ENCODE data around the gene CXorf58.

The CXorf58 gene

GRCh38 chrX:23901060-23901459 lies 6.7 kb upstream of the CXorf58 start:
- DNase-seq = peak in 1 of 5 experiments; percentile 33

- DNase-seq = peak in 2 of 5 experiments; percentile 3 to 80
These were observed 6.0 kb upstream of the CXorf58 start for GRCh38 chrX:23901805-23902204.

DNA sequence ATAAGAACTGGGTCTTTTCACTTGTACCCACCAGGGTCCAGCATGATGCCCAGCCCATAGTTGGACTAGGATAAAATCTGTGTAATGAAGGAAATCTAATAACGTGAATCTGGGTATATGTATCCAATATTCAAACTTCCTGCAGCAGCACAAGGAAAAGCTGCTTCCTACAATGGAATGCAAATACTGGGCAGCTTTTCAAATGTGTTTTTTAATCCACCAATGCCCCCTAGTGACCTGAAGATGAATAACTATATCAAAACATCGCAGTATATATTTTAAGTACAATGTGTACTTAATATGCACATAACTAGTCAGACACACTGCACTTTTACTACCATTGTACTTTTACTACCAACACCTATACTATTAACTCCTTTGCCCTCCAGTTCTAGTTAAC lies 5.4 kb upstream of the CXorf58 start:
- DNase-seq = peak in 2 of 5 experiments; percentile 17 to 40

DNA sequence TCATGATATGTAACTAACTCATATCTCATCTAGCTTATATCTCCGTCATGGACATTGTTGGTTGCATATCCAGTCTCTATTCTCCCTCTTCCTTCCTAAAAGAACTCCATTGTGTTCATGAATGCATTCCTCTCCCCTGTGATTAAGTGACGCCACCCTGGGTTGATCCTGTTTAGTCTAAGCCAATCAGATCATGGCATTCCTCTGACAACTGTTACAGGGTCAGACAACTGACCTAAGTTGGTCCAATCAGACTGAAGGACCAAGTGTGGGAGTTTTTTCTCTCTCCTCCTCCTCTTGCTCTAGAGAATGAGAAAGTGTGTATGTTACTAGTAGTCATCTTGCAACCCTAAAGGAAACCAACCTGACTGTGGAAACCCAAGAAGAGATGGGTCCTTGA lies 3.7 kb upstream of the CXorf58 start:
- no peak for DNase-seq

GRCh38 chrX:23907111-23907497 lies 702 bp upstream of the CXorf58 start:
- peak in 1 of 5 experiments; percentile 23 for DNase-seq

- DNase-seq = peak in 1 of 5 experiments; percentile 11
These were observed 606 bp downstream of the CXorf58 start for GRCh38 chrX:23908219-23909004.

GRCh38 chrX:23911126-23911835 lies 3.5 kb downstream of the CXorf58 start:
- no peak for DNase-seq

GRCh38 chrX:23919148-23919547 lies 11.3 kb downstream of the CXorf58 start:
- no peak for DNase-seq

GRCh38 chrX:23919706-23920320 lies 12.0 kb downstream of the CXorf58 start:
- DNase-seq = no peak

- no peak for DNase-seq
These were observed 18.2 kb downstream of the CXorf58 start for GRCh38 chrX:23926015-23926414.

- peak in 2 of 5 experiments; percentile 33 to 89 for DNase-seq
These were observed 23.2 kb downstream of the CXorf58 start for GRCh38 chrX:23930894-23931604.

DNA sequence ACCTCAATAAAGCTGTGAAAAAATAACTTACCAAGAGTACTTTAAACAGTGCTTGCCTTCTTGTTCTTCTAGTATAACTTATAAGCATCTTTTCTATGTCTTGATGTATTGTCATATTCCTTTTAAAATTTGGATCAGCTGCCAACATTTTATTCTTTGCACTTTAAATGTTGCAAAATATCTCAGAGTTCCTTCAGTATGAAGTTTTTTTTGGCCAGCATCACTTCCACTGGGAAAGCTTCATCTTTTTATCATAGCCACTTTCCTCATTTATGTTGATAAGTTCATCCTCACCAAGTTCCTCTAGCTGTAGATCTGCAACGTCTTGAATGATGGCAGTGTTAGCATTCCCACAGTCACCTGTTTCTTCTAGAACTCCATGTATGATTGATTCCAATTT lies 24.2 kb downstream of the CXorf58 start:
- DNase-seq = no peak

- no peak for DNase-seq
These were observed 27.3 kb downstream of the CXorf58 start for GRCh38 chrX:23935106-23935505.

DNA sequence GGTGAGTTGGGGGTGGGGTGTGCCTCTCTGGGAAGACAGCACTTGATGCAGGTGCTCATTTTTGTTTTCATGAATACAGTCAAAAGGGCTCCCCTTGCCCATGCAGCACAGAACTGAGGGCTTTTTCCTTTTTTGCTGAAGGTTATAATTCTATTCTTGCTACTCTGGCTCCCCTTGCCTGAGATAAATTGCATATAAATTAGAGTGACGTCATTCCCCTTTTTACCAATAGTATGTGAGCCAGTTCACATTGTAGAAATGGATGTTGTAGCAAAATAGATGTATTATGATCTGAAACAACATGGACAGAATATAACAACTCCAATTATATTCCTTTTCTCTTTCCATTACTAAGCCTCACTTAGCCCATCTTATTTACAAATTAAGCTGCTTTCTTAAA lies 28.4 kb downstream of the CXorf58 start:
- no peak for DNase-seq

DNA sequence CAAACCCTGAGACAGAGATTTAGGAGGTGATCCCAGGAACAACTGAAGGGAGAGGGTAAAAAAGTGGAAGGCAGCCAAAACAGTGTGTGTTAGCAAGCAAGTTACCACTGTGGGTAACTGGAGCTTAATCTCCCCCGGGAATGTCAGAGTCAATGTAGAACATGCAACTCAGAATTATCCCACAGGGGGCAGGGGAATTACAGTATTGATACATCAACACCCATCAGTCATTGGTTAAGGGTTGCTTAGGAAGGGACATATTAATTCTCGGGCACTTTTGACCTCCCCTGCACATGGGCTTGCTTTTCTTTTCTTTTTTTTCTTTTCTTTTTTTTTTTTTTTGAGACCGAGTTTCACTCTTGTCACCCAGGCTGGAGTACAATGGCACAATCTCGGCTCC lies 29.3 kb downstream of the CXorf58 start:
- no peak for DNase-seq

DNA sequence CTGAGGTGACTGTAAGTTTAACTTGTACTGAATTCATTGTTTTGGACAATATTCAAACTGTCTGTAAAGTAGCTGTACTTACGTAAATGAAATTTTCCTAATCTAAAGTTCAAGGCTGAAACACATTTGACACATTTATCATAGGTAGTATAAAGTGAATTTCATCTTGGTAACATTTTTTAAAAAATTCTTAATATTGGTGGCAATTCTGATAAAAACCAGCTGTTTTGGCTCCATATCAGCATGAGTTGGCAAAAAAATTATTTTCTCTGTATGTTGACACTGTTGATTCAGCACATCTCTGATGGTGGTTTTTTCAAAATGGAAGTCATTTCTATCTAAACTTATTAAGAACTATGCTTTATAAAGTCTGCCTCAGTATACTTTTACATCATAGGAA lies 30.9 kb downstream of the CXorf58 start:
- no peak for DNase-seq

GRCh38 chrX:23939203-23939602 lies 31.4 kb downstream of the CXorf58 start:
- no peak for DNase-seq

GRCh38 chrX:23944234-23944633 lies 36.4 kb downstream of the CXorf58 start:
- no peak for DNase-seq

DNA sequence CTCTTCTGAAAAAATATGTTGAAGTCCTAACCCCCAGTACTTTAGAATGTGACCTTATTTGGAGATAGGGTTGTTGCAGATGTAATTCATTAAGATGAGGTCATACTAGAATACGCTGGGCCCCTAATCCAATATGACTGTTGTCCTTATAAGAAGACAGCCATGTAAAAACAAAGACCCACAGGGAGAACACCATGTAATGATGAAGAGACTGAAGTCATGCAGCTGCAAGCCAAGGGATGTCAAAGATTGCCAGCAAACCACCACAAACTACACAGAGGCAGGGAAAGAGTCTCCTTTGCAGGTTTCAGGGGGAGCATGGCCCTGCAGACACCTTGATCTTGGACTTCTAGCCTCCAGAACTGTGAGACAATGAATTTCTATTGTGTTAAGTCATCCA lies 37.4 kb downstream of the CXorf58 start:
- no peak for DNase-seq

DNA sequence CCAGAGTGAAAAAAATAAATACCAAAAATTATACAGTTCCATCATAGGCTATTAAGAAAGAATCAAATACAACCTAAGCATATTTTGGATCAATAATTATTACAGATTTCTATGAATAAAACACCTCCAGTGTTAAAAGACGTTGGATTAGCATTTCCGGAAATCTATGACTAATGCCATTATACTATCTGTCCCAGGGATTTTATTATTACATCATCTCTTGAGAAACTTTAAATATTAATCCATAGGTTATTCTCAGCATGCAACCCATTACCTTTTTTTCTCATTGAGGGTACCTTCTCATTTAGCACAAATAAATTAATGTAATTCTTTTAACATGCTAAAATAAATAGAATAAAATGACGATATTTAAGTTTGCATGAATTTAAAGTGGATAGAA lies 44.6 kb downstream of the CXorf58 start:
- DNase-seq = no peak

GRCh38 chrX:23952984-23953907 lies 45.4 kb downstream of the CXorf58 start:
- DNase-seq = peak in 2 of 5 experiments; percentile 50 to 80

- peak in 1 of 5 experiments; percentile 56 for DNase-seq
These were observed 46.1 kb downstream of the CXorf58 start for GRCh38 chrX:23953908-23954269.

All from T-helper 2 cell (primary cell).